ENCODE data around the gene TUBGCP2. TPM values are rescaled to one million over a fixed set of nuclear protein-coding genes. Genes with fewer than 3 reads are reported as not detected.

Gene TUBGCP2
- total and polyA plus RNA-seq, 2 donors: 27.8 to 35.6 TPM

Small RNA genes lying within 50 kb of the gene (small RNA-seq; reads per million reads assigned to genes)
- not detected for gene BANF1P2

Other genes starting within 250 kb of the TUBGCP2 start
- gene ADGRA1, start 220.9 kb downstream of the TUBGCP2 start, total RNA-seq: not detected
- 0.03 TPM for gene ADGRA1, start 220.9 kb downstream of the TUBGCP2 start, polyA plus RNA-seq
- 1.2 TPM for gene KNDC1, start 148.7 kb downstream of the TUBGCP2 start, total RNA-seq
- 0.47 TPM for gene KNDC1, start 148.7 kb downstream of the TUBGCP2 start, polyA plus RNA-seq
- not detected for gene UTF1, start 78.7 kb downstream of the TUBGCP2 start, total RNA-seq
- gene UTF1, start 78.7 kb downstream of the TUBGCP2 start, polyA plus RNA-seq: not detected
- gene VENTX, start 71.0 kb downstream of the TUBGCP2 start, total RNA-seq: not detected
- 1.3 TPM for gene VENTX, start 71.0 kb downstream of the TUBGCP2 start, polyA plus RNA-seq
- gene ADAM8, start 32.0 kb downstream of the TUBGCP2 start, total RNA-seq: 3.0 TPM
- gene ADAM8, start 32.0 kb downstream of the TUBGCP2 start, polyA plus RNA-seq: 5.7 TPM
- gene ZNF511, start within 50 bp of the TUBGCP2 start, total RNA-seq: 24.1 TPM
- 41.5 TPM for gene ZNF511, start within 50 bp of the TUBGCP2 start, polyA plus RNA-seq
- 0.79 TPM for gene CALY, start 28.0 kb upstream of the TUBGCP2 start, total RNA-seq
- 1.1 TPM for gene CALY, start 28.0 kb upstream of the TUBGCP2 start, polyA plus RNA-seq
- not detected for gene PRAP1, start 38.5 kb upstream of the TUBGCP2 start, total RNA-seq
- 0.19 TPM for gene PRAP1, start 38.5 kb upstream of the TUBGCP2 start, polyA plus RNA-seq
- gene FUOM, start 49.1 kb upstream of the TUBGCP2 start, total RNA-seq: 5.2 TPM
- gene FUOM, start 49.1 kb upstream of the TUBGCP2 start, polyA plus RNA-seq: 16.9 TPM
- gene ECHS1, start 64.5 kb upstream of the TUBGCP2 start, total RNA-seq: 43.0 TPM
- 93.9 TPM for gene ECHS1, start 64.5 kb upstream of the TUBGCP2 start, polyA plus RNA-seq
- 4.3 TPM for gene PAOX, start 70.4 kb upstream of the TUBGCP2 start, total RNA-seq
- 8.9 TPM for gene PAOX, start 70.4 kb upstream of the TUBGCP2 start, polyA plus RNA-seq
- gene MTG1, start 85.3 kb upstream of the TUBGCP2 start, total RNA-seq: 32.0 TPM
- 34.5 TPM for gene MTG1, start 85.3 kb upstream of the TUBGCP2 start, polyA plus RNA-seq
- gene SPRN, start 115.8 kb upstream of the TUBGCP2 start, total RNA-seq: 0.74 TPM
- 0.19 TPM for gene SPRN, start 115.8 kb upstream of the TUBGCP2 start, polyA plus RNA-seq
- gene SCART1, start 145.1 kb upstream of the TUBGCP2 start, total RNA-seq: 3.3 TPM
- 0.86 TPM for gene SCART1, start 145.1 kb upstream of the TUBGCP2 start, polyA plus RNA-seq
- 1.1 TPM for gene CYP2E1, start 218.5 kb upstream of the TUBGCP2 start, total RNA-seq
- gene CYP2E1, start 218.5 kb upstream of the TUBGCP2 start, polyA plus RNA-seq: 3.6 TPM